Measurements from ENCODE around the gene TMSB10.
"Not testable (repeated sequence)": the region's sequence is repeated elsewhere in the genome, so short reads cannot be mapped to it uniquely, and the experiment has no call there.

Gene TMSB10

GRCh38 chr2:84861539-84861938 lies 43.9 kb upstream of the TMSB10 start:
- no peak for TF ChIP-seq CTCF (IDR thresholded peaks at IDR 0.05; ENCODE audit: low read depth, low read length)
- Histone ChIP-seq H3K9me3 (no peaks in the 10 kb centered on the region), H3K4me1 (no peaks in the 10 kb centered on the region), H3K36me3 (no peaks in the 10 kb centered on the region), H3K27me3 (no peaks in the 10 kb centered on the region; the same call in 1 of the 2 replicates), H3K4me3 (ENCODE audit: low read depth, low read length) (no peak overlapping the region)
- no peak for DNase-seq

- DNase-seq, result no peak
- no peaks in the 10 kb centered on the region; the same call in 1 of the 2 replicates for H3K27me3 ChIP-seq
- no peaks in the 10 kb centered on the region for H3K4me1 ChIP-seq
- no peaks in the 10 kb centered on the region for H3K9me3 ChIP-seq
- H3K4me3 ChIP-seq (ENCODE audit: low read depth, low read length), result no peak overlapping the region
- H3K36me3 ChIP-seq, result no peaks in the 10 kb centered on the region
- no peak for TF ChIP-seq CTCF (IDR thresholded peaks at IDR 0.05; ENCODE audit: low read depth, low read length)
Measured at GRCh38 chr2:84862006-84862405, 43.5 kb upstream of the TMSB10 start.

GRCh38 chr2:84865181-84865783 lies 40.2 kb upstream of the TMSB10 start:
- TF ChIP-seq CTCF (IDR thresholded peaks at IDR 0.05; ENCODE audit: low read depth, low read length), result peak; percentile 24
- no peak for DNase-seq

GRCh38 chr2:84866122-84866521 lies 39.3 kb upstream of the TMSB10 start:
- no peaks in the 10 kb centered on the region for H3K4me1 ChIP-seq
- H3K4me3 ChIP-seq (ENCODE audit: low read depth, low read length), result no peak overlapping the region
- TF ChIP-seq CTCF (IDR thresholded peaks at IDR 0.05; ENCODE audit: low read depth, low read length), result no peak
- no peaks in the 10 kb centered on the region for H3K27me3 ChIP-seq
- no peaks in the 10 kb centered on the region for H3K36me3 ChIP-seq
- no peaks in the 10 kb centered on the region for H3K9me3 ChIP-seq
- DNase-seq, result no peak

More at GRCh38 chr2:84865181-84865783, 40.2 kb upstream of the TMSB10 start:
- Histone ChIP-seq H3K4me3 (ENCODE audit: low read depth, low read length) (no peak overlapping the region), H3K36me3 (no peaks in the 10 kb centered on the region), H3K9me3 (no peaks in the 10 kb centered on the region), H3K27me3 (no peaks in the 10 kb centered on the region; the same call in 1 of the 2 replicates), H3K4me1 (no peaks in the 10 kb centered on the region)

GRCh38 chr2:84868327-84868726 lies 37.1 kb upstream of the TMSB10 start:
- not testable (repeated sequence) for H3K9me3 ChIP-seq; H3K4me1 ChIP-seq; H3K27me3 ChIP-seq; H3K36me3 ChIP-seq; DNase-seq; H3K4me3 ChIP-seq (ENCODE audit: low read depth, low read length)

GRCh38 chr2:84870306-84870705 lies 35.1 kb upstream of the TMSB10 start:
- Histone ChIP-seq H3K9me3 (no peaks in the 10 kb centered on the region), H3K27me3 (no peaks in the 10 kb centered on the region), H3K4me3 (ENCODE audit: low read depth, low read length) (no peak overlapping the region), H3K4me1 (no peaks in the 10 kb centered on the region), H3K36me3 (no peaks in the 10 kb centered on the region)
- no peak for TF ChIP-seq CTCF (IDR thresholded peaks at IDR 0.05; ENCODE audit: low read depth, low read length)
- no peak for DNase-seq

GRCh38 chr2:84872691-84873090 lies 32.8 kb upstream of the TMSB10 start:
- DNase-seq; H3K27me3 ChIP-seq; H3K36me3 ChIP-seq; H3K4me1 ChIP-seq; H3K9me3 ChIP-seq; H3K4me3 ChIP-seq (ENCODE audit: low read depth, low read length): not testable (repeated sequence)

Measured in BE2C (cell line).